Stimulated activated CD4-positive, alpha-beta T cell treated with anti-CD3 and anti-CD28 coated beads, Interleukin-15, amount 100 ng/mL, for 24 hours (primary cell): ENCODE results near the gene WWC1.
A peak's percentile ranks its signal among the peaks of the same experiment; 100 is the strongest.
"Not testable (repeated sequence)": the region's sequence is repeated elsewhere in the genome, so short reads cannot be mapped to it uniquely, and the experiment has no call there.

Source experiments
- DNase-seq: peaks from one replicate; pipeline ENCODE4 v3.0.0-alpha.2; 2020

Gene WWC1

DNA sequence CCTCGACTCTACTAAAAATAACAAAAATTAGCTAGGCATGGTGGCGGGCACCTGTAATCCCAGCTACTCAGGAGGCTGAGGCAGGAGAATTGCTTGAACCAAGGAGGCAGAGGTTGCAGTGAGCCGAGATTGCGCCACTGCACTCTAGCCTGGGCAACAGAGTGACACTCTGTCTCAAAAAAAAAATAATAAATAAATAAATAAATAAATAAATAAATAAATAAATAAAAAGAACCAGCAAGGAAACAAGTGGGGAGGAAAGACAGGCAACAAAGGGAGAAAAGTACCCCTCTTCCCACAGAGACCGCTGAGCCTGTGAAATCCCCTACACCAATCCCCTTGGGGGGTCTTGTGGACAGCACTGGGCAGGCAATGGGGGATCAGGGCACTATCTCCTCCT lies 4.6 kb upstream of the WWC1 start:
- not testable (repeated sequence) for DNase-seq

DNA sequence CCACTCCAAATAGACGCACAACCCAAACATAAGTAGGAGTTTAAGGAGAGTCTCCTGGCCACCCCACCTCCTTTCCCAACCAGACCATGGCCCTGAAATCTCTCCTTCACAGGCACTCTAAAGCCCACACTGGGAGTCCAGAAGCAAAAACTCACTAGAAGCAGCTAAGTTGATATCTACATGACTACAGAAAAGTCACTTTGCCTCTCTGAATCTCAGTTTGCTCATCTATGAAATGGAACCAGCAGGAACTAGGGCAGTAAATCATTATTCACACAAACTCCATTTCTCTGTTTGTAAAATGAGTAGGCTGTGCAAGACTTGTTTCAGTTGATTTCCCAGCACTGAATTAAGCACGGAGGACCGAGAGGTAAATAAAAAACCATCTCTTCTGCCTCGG lies 4.1 kb upstream of the WWC1 start:
- no peak for DNase-seq

DNA sequence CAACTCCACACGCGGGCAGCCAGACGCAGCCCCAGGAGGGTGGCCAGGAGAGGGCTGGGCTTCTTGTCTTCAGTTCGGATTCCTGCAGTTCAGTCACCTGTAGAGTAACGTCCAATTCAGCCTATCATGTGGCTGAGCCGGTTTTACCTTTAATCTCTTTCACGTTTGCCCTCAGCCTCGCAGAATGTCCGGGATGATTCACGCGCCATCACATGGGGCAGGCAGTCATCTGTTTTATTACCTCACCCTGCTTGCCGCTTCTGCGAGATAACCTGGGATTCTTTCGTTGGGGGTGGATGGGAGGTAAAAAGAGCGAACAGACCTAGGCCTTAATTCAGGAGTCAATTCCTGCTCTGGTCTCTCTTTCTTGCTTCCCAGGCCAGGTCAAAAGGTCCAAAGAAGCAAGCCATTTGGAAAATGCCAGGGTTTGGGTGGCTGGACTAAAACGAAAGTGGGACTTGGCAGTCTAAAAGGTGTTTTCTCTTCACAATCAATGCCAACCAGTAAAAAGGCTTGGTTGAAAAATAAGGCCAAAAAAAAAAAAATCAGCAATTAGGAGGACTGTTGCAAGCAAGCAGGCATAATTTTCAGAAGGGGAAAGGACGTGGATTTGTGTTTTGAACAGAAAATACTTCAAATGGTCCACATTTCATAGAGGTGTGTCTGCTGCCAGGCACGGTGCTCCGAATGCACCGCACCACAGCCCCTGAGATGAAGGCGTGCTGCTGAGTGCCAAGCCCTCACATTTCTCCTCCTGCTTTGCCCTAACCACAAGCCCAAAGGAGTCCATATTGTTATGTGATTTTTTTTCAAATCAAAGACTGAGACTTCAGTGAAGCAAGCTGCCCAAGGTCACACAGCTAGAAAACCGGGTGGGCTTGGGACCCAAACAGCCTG lies 2.8 kb upstream of the WWC1 start:
- DNase-seq = no peak

DNA sequence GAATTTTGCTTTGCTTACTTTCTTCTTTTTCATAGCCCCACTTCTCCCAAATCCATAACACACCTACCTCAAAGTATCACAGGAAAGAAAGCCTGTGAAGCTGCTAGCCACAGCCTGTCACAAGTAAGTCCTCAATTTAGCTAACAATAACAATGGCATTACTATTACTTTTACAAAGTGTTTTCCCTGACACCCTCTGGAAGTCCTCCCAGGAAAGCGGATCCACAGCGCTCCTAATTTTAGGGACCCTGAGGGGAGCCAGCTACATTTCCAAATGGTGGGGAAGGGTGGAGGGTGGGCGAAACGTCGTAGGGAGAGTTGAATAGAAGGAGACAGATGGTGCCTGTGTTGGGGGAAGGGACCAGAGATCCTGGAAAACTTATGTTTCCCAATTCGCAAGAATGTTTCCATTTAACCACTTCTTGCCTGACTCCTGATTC lies 523 bp upstream of the WWC1 start:
- DNase-seq = no peak

DNA sequence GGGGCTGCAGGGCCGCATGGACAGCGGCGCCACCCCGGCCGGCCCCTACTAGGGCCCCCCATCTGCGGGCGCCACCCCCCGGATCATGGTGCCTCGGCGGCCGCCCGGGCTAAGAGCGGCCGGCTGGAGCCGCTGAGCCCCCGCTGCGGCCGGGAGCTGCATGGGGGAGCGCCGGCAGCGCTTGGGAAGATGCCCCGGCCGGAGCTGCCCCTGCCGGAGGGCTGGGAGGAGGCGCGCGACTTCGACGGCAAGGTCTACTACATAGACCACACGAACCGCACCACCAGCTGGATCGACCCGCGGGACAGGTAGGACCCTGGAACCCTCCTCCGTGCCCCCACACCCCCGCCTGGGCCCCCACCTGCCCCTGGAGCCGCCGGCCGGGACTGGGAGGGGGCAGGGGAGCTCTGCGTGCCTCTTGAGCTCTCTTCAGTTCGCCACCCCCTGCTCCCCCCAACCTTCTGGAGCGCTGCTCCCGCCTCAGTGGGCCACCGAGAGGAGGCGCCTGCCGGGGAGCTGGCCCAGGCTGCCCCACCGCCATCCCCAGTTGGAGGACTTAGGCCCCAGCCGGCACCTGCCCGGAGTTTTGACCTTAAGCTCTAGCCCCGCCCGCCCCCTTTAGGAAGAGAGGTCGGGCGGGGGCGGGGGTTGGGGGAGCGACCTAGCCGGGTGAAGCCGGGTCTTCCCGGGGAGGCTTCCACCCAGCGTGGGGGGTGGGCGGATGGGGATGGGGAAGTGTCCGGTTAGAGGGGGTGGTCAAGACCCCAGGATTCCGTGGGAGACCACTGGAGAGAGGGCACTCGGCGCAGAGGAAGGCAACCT lies 730 bp downstream of the WWC1 start:
- peak; percentile 14 for DNase-seq

DNA sequence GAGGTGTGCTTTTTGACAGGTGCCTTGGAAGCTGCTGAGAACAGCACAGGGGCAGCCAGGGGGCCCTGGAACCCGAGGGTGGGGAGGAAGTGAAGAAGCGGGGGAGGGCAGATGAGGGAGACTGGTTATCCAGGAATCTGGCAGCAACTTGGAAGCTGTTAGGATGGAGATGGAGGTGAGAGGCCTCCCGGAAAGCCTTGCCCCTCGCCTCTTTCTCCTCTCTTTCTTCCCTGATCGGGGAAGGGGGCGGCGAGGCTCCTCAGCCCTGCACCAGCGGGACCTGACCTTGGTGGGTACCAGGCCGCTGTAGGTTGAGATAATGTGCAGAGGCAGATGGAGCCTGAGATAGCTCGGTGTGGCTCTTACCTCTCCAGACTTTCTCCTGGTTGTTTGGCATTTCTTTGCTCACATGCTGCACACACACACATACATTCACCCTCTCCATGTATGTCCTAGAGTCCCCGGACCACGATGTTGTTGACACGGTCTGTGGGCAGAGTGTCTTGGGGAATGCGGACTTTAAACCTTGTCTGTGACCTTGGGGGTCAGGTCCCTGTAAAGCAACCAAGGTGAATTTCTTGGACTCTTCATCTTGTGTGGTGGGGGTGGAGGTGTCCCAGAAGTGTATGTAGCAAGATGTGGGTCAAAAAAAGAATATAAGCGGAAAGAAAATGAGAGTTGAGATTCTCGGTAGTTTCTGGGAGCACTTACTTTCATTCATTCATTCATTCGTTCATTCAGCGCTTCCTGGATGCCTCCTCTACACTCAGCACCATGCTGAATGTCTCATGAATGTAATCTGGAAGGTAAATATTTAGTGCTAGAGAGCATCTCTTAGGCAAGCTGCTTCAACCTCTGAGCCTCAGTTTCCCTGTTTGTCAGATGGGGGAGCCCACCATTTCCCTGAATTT lies 1.6 kb downstream of the WWC1 start:
- no peak for DNase-seq

DNA sequence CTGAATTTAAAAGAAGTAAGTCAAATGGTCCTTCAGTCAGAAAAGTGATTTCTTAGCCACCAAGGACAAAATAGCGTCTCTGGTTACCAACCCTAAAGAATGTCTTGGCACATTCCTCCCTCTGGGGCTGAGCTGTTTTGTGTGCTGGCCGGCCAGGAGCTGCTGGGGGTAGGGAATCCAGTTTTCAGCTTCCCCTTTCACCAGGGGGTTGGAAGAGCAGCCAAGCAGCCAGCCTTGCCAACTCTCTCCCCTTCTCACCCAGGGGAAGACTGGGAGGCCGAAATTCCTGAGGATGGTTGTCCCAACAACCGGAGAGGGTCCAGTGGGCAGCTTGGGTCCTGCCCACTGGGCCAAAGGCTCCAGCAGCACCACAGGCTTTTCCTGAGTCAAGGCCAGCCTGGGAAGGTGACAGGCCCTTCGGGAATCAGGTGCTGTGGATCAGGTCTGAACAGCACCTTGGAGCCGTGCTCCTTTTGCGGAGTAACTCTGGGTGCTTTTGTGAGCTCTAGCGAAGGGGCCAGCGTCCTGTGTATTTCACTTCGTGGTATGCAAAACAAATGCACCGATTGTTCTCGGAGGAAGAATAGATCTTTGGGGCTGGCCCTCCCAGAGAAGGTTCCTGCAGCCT lies 4.2 kb downstream of the WWC1 start:
- DNase-seq = no peak

DNA sequence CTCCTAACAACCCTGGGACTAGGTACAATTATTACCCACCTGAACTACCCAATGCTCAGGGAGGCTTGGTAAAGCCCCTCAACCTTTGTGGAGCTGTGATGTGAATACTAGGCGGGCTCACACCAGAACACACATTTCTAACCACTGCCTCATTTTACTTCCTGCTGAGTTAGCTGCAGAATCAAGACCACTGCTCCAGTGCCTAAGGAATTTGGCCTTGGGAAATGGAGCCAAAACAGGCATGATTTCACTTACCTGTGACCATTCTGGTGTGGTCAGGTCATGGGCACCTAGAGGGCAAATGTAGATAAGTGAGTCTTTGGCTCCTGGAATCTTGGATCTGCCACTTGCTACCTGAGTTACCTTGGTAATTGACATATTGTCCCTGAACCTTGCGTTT lies 5.2 kb downstream of the WWC1 start:
- DNase-seq = no peak

DNA sequence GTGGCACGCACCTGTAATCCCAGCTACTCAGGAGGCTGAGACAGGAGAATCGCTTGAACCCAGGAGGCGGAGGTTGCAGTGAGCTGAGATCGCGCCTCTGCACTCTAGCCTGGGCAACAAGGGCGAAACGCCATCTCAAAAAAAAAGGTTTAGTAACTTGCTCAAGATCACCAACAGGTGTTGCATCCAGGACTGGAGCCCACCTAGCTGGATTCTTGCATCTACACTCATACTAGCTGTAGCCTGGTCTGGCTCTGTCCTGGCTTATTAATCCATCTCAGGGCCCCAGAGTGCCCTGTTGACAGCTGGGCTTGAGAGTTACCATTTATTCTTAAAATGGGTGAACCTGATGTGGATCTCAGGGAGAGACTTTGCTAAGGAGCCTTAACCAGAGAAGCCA lies 7.5 kb downstream of the WWC1 start:
- no peak for DNase-seq

DNA sequence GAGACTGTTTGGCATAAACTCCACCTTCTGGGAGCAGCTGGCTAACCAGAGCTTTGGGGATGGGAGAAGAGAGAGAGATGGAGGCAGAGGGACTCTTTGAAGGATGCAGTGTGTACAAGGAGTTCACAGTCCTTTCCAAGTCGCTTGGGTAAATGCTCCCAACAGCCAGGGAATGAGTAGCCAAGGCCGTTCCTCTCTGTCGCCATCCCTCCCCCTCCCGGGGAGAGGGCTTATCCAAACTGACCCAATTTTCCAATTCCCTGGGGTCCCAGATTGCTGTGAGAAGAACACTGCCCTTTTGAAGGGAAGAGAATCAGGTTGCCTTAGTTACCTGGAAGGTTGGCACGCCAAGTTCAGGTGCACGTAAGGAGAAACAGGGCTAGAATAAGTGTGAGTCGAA lies 7.9 kb downstream of the WWC1 start:
- no peak for DNase-seq

DNA sequence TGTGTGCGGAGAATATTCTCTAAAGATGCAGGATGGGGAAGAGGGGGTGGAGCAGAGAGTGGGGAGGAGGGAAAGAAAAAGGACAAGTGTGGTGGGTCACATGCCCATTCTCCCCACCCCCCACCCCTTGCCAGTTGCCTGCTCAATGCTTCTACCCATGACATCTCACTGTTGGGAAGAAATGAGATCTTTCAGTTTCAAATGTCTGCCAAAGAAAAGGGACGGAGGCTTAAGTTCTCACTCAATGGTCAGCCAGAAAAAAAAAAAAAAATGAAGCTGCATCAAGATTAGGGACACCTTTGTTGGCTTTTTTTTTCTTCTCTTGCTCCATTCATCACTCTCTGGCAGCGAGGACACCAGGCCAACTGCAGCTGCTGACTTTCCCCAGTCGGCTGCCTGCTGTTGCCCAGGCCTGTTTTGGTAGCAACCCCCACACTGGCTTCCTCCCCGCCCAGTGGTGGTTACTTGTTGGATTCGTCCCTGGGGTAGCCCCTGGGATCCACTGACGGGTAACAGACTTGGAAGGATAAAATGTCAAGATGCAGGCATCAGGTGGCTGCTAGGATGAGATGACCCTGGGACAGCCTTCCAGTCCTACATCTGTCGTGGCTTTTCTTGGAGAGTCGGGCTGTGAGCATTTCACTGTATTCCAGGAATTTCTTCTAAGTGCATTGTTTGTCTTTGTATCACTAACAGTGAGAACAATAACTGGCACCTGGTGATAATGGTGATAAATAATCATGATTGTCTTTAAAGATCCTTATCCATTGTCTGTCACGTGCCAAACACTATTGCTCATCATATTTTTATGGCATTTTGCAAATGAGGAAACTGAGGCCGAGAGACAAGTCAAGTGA lies 9.1 kb downstream of the WWC1 start:
- no peak for DNase-seq

DNA sequence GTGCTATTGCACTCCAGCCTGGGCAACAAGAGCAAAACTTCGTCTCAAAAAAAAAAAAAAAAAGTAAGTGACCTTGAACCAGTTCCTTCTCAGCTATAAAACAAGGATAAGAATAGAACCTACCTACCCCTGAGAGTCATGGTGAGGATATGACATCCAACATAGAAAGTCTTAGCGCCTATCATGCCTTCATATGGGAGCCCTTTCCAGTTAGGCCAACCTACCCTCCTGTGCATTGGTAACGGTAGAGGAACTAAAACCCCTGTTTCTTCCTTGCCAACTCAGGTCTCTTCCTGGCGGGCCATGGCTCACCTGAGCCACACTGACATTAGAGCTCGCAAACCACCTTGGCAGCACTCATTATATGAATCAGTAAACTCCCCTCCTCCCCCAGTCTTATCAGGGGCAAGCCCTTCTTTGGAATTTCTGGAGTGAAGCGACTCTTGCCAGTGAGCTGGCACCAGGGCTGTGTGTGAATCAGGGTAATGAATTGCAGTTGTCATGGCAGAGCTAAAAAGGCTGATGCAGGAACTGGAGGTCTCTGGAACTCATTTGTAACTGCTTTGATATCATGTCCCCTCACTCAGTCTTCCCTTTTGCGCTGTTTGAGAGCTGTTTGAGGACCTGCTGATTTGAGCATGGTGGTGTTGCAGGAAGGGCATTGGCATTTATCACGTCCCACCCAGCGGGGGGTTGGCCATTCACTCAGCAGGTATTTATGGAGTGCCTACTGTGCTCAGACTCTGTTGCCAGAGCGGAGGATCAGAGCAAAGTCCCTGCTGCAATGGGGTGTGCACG lies 10.3 kb downstream of the WWC1 start:
- no peak for DNase-seq

DNA sequence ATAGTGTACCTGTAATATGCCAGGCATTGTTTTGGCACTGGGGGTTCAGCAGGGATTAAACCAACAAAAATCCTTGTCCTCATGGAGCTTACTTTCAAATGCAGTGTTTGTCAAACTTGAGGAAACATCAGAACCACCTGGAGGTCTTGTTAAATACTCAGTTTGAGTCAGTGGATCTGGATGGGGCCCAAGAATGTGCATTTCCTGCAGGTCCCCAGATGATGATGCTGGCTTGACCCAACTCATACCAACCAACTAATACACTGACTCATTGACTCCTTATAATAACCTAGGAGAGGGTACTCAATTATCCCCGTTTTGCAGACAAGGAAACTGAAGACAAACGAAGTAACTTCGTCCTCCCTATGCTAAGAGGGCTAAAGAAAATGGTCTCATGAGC lies 11.3 kb downstream of the WWC1 start:
- no peak for DNase-seq

DNA sequence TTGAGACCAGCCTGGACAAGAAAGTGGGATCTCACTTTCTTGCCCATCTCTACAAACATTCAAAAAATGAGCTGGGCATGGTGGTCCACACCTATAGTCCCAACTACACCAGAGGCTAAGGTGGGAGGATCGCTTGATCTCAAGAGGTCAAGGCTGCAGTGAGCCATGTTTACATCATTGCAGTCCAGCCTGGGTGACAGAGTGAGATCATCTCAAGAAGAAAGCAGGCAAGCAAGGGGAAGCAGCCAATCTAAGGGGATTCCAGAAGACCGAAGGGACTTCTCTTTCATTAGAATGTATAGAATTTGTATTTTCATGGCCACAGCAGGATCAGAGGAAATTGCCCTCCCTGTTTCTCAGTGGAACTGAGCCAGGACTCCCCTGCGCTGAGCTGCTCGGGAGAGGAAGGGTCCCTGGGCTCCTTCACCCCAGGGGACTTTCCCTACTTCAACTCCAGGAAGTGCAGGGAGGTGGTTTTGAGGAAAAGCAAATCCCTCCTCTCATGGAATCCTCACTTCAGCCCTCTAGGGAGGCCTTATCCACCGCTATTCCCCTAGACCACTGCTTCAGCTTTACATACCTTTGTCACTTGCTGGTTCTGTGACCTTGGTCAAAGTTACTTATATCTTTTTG lies 12.1 kb downstream of the WWC1 start:
- no peak for DNase-seq

DNA sequence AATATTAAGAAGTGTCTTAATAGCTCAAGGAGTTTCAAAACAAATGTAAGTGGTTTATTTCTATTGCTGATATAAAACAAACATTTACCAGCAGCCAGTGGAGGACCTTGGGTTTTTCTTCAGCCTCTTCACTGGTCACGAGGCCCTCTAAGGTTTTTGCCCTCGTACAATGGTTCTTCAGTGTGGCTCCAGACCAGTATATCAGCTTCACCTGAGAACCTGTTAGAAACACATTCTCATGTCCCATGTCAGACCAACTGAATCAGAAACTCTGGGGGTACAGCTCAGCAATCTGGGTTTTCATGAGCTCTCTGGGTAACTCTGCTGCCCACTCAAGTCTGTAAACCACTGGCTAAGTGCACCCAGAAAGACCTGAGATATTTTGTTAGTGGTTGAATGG lies 12.9 kb downstream of the WWC1 start:
- no peak for DNase-seq

DNA sequence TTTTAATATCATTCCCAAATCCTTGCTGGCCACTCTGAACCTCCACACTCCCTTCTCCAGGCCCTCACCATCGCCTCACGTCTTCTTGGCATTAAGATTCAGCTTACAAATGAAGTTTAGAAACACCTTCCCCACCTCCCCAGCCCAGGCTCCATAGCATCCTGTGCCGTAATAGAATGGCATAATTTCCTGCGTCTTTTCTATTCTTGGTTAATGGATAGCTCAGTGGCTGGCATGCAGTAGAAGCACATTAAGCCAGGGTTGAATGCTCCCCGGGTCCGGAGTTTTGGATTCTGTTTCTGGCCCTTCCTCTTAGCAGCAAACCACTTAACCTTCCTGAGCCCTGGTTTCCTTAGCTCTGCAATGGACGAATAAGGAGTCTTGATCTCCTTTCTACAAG lies 13.8 kb downstream of the WWC1 start:
- no peak for DNase-seq

DNA sequence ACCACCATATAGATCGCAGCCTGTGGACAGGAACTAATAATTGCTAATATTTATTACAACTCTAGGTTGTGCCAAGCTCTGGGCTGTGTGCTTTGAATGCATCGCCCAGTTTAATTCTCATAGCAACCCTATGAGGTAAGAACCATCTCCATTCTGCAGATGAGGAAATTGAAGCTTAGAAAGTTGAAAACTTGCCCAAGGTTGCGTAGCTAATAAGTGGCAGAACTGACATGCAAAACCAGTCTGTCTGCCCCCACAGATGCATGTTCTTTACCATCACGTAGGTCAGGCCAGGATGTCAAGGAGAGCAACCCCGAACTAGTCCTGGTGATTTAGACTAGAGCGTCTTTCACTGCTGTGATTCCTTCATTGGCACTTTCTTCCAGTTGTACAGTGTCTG lies 15.6 kb downstream of the WWC1 start:
- no peak for DNase-seq

DNA sequence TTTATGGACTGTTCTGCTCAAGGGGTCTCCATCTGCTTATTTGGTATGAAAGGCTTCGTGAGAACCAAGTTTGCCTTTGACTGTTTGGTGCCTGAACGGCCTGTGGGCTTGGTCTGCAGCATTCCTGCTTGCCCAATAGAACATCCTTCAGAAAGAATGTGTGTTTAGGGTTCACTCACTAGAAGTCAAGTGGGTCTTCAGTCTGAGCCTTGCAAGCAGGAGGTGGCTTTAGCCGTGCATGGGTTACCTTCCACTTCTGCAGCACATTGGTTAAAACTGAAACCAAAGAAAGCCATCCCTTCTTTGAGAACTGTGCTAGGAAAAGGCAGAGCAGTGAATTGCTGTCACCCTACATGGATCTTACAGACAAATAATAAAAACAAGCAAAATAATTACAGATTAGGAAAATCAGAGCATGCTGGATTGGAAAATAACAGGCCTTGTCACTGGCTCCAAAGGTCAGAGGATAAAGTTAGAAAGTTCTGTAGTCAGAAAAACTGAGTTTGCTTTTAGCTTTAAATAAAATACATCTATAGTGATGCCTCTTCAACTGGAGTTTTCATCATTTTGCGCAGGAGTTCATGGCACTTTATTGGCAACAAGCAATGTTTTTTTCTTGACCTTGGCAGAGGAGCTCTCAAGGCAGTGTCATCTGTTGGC lies 16.6 kb downstream of the WWC1 start:
- no peak for DNase-seq

DNA sequence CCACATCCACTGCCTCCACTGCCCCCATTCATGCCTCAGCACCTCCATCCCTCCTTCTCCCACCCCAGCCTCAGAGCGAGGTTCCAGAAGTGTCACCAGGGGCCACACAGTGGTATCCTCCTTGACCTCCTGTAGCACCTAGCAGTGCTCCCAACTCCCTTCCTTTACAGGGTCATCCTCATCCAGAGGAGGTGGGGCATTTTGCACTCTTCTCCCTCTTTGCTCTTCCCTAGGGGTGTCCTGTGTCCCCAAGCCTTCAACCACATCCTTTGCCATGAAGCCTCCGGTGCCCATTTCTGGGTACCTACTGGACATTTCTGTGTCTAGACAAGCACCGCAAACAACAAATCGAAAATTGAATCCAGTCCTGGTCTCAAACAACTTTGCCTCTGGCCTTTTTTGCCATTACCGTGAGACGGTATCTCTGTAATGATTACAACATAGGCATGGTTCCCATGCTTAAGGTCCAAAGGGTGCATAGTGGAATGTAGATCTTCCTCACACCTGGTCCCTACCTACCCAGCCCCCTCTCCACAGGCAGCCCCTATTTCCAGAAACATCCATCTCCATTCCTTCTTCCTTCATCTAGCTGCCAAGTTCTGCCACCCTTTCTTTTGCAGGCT lies 17.6 kb downstream of the WWC1 start:
- no peak for DNase-seq
